Measurements from ENCODE around the gene FKBP1B. TPM values are rescaled to one million over a fixed set of nuclear protein-coding genes. Genes with fewer than 3 reads are reported as not detected.
A peak's percentile ranks its signal among the peaks of the same experiment; 100 is the strongest.

Gene FKBP1B
- total RNA-seq, 4 donors from 2014 or later = 6.7 to 16.3 (median 10.9) TPM

DNA sequence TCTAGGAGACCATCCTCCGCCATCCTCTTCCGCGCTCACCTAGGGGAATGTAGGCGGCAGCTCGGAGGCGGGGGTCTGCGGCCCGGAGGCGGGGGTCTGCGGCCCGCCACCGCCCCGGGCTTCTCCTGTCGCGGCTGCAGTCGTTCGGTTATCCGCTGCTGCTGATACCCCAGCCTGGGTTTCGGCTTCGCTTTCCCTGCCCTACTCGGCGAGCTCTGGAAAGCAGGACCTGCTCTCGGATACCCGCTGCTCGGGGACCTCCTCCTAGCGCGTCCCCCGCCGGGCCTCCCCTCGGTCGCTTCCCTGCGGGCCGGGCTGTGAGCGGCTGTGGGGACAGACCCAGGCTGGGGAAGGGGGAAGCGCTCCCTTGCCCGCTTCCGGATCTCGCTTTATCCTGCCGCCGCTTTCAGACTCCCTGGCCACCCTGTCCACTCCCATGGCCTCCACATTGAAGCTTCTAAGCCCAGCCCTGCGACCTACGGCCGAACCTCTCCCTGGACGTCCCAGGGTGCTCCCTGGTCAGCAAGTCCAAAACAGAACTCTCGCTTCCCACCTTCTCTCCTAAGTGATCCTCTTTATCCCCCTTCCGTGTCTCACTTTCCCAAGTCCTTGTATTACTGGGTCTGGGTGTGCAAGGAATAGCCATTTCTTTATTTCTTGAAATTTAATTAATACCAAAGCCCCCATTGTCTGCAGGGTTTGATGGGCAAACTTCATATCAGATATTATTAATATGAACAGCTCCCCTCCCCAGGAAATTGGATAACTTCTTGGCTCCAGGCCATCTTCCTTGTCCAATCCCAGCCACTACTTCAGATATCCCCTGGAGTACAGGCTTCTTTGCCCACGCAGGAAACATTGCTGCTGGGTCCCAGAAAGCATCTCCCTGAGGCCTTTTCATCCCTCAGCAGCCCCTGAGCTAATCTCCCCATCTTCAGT, 769 bp downstream of the FKBP1B start:
- TF ChIP-seq, protein P1, sequence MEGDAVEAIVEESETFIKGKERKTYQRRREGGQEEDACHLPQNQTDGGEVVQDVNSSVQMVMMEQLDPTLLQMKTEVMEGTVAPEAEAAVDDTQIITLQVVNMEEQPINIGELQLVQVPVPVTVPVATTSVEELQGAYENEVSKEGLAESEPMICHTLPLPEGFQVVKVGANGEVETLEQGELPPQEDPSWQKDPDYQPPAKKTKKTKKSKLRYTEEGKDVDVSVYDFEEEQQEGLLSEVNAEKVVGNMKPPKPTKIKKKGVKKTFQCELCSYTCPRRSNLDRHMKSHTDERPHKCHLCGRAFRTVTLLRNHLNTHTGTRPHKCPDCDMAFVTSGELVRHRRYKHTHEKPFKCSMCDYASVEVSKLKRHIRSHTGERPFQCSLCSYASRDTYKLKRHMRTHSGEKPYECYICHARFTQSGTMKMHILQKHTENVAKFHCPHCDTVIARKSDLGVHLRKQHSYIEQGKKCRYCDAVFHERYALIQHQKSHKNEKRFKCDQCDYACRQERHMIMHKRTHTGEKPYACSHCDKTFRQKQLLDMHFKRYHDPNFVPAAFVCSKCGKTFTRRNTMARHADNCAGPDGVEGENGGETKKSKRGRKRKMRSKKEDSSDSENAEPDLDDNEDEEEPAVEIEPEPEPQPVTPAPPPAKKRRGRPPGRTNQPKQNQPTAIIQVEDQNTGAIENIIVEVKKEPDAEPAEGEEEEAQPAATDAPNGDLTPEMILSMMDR (IDR thresholded peaks at IDR 0.05) = no peak
- TF ChIP-seq POLR2A (IDR thresholded peaks at IDR 0.05) = no peak
- H3K4me1 ChIP-seq = peaks cover 0 to 25% (median 8%) of the 10 kb centered on the region in 4 donors
- peak overlapping the region; percentile 22 to 70 (median 47) for H3K27ac ChIP-seq
- H3K4me3 ChIP-seq = peak overlapping the region; percentile 63 to 79 (median 68)
- no peaks in the 10 kb centered on the region for H3K36me3 ChIP-seq
- peak in 2 of 3 donors; percentile 50 to 57 for DNase-seq
- no peaks in the 10 kb centered on the region for H3K9me3 ChIP-seq
- no peaks in the 10 kb centered on the region for H3K27me3 ChIP-seq

DNA sequence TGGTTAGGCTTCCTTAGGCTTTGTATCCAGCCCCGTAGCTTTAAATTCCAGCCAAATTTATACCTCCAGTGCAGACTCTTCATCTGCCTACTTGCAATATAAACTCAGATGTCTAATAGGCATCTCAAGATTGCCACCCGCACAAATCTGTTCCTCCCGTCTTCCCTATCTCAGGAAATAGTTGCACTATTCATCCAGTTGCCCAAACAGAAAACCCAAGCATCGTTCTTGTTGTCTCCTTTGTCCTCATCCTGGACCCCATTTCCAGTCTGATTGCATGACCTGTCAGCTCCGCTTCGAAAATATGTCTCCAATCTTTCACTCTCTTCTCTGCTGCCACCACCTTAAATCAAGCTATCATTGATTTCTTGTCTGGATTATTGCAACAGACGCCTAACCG, 2.3 kb downstream of the FKBP1B start:
- Histone ChIP-seq H3K4me1 (peaks cover 0 to 17% (median 8%) of the 10 kb centered on the region in 4 donors), H3K36me3 (no peaks in the 10 kb centered on the region), H3K27me3 (no peaks in the 10 kb centered on the region), H3K4me3 (no peak overlapping the region), H3K9me3 (no peaks in the 10 kb centered on the region), H3K27ac (no peak overlapping the region)
- DNase-seq = peak in 1 of 3 donors; percentile 9
- TF ChIP-seq, protein P1 (IDR thresholded peaks at IDR 0.05) = no peak
- no peak for TF ChIP-seq POLR2A (IDR thresholded peaks at IDR 0.05)

DNA sequence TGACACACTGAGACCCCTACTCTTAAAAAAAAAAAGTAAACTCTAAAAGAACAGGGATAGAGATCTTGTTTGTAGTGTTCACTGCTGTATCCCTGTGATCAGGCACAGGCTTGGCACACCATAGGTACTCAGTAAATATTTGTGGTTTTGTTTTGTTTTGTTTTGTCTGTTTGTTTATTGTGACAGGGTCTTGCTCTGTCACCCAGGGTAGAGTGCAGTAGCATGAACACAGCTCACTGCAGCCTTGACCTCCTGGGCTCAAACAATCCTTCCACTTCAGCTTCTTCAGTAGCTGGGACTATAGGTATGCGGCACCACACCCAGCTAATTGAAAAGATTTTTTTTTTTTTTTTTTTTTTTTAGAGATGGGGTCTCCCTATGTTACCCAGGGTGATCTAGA, 3.4 kb downstream of the FKBP1B start:
- H3K9me3 ChIP-seq = no peaks in the 10 kb centered on the region
- no peak overlapping the region for H3K4me3 ChIP-seq
- no peaks in the 10 kb centered on the region for H3K36me3 ChIP-seq
- H3K4me1 ChIP-seq = peaks cover 0 to 12% (median 8%) of the 10 kb centered on the region in 4 donors
- DNase-seq = no peak
- TF ChIP-seq, protein P1 (IDR thresholded peaks at IDR 0.05) = no peak
- no peak for TF ChIP-seq POLR2A (IDR thresholded peaks at IDR 0.05)
- no peaks in the 10 kb centered on the region for H3K27me3 ChIP-seq
- H3K27ac ChIP-seq = no peak overlapping the region

DNA sequence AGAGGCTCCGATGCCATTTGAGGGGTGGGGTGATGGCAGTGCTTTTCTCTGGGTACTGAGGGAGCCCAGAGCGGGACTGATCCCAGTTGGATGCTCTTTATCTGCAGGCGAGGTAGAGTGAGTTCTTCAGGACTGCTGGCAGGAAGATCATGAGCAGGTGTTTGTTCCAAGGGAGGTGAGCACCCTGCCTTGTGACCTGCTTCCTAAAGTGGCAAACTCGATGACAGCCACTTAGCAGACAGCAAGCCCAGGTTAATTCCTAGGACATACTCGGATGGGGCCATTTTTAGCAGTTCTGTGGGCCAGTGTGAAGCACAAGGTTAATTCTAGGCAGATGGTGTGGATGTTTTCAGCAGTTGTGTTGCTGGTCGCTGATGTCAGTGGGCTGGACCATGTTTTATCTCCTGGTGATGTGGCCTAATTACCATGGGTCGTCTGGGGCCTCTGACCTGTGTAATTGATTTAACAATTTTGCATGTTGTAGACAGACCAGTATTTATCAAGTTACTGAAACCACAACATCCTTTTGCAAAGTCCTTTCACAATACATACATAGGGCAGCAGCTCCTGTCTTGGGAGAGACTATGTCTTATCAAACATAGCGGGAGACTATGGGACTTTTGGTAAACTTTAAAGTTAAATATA, 4.9 kb downstream of the FKBP1B start:
- peaks cover 0 to 2% (median under 1%) of the 10 kb centered on the region in 4 donors for H3K4me1 ChIP-seq
- DNase-seq = no peak
- TF ChIP-seq POLR2A (IDR thresholded peaks at IDR 0.05) = no peak
- TF ChIP-seq, protein P1 (IDR thresholded peaks at IDR 0.05) = no peak
- no peak overlapping the region for H3K27ac ChIP-seq
- H3K36me3 ChIP-seq = no peaks in the 10 kb centered on the region
- H3K4me3 ChIP-seq = no peak overlapping the region
- no peaks in the 10 kb centered on the region for H3K9me3 ChIP-seq
- H3K27me3 ChIP-seq = no peaks in the 10 kb centered on the region

DNA sequence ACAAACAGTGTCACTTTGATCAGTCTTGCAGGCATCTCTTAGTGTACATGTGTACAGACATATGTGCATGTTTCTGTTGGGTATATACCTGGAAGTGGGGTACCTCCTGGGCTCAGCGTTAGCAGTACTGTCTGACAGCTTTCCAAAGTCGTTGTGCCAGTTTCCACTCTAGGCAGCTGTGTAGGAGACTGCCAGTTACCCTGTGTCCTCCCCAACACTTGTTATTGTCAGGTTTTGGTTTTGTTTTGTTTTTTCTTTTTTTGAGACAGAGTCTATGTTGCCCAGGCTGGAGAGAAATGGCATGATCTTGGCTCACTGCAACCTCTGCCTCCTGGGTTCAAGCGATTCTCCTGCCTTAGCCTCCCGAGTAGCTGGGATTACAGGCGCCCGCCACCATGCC, 6.2 kb downstream of the FKBP1B start:
- no peaks in the 10 kb centered on the region for H3K4me1 ChIP-seq
- no peaks in the 10 kb centered on the region for H3K9me3 ChIP-seq
- no peak for TF ChIP-seq POLR2A (IDR thresholded peaks at IDR 0.05)
- TF ChIP-seq, protein P1 (IDR thresholded peaks at IDR 0.05) = no peak
- H3K27me3 ChIP-seq = no peaks in the 10 kb centered on the region
- no peak for DNase-seq
- H3K36me3 ChIP-seq = no peaks in the 10 kb centered on the region
- no peak overlapping the region for H3K27ac ChIP-seq
- H3K4me3 ChIP-seq = no peak overlapping the region
